Stimulated activated CD4-positive, alpha-beta T cell treated with anti-CD3 and anti-CD28 coated beads, Interleukin-15, amount 100 ng/mL, for 1 hour (primary cell): Measurements from ENCODE around the gene POR.

Source experiments
- DNase-seq, 2 donors: peaks; one replicate each; pipeline ENCODE4 v3.0.0-alpha.2; 2020; ENCODE audit warnings: low read depth in 1 of 2, low spot score in 1 of 2

Gene POR

DNA sequence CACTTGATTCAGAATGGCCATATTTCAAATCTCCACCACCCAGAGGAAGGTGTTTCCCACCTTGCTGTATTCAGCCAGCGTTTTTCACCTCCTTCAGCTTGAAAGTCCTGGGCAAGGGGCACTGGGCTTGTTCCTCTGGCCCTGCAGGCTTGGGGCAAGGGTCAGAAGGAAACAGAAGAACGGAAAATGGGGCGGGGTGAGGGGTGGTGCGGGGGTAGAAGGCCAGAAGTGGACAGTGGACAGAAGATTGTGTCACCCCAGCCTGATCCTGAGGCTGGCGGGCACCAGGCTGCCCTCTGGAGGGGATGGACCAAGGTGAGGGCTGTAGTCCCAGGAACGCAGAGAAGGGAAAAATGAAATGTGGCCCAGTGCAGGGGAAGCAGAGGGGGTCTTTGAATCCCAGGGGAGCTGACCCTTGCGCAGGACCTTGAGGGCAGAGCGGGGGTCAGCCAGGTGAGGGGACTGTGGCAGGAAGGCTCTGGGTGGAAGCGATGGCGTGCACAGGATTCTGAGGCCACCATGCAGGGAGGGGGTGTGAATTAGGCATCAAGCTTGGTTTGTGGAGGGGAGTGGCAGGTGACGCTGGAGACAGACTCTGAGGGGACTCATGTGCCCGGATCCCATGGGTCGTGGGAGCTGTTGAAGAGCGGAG is 56.5 kb downstream of the POR start:
- DNase-seq, result no peak

DNA sequence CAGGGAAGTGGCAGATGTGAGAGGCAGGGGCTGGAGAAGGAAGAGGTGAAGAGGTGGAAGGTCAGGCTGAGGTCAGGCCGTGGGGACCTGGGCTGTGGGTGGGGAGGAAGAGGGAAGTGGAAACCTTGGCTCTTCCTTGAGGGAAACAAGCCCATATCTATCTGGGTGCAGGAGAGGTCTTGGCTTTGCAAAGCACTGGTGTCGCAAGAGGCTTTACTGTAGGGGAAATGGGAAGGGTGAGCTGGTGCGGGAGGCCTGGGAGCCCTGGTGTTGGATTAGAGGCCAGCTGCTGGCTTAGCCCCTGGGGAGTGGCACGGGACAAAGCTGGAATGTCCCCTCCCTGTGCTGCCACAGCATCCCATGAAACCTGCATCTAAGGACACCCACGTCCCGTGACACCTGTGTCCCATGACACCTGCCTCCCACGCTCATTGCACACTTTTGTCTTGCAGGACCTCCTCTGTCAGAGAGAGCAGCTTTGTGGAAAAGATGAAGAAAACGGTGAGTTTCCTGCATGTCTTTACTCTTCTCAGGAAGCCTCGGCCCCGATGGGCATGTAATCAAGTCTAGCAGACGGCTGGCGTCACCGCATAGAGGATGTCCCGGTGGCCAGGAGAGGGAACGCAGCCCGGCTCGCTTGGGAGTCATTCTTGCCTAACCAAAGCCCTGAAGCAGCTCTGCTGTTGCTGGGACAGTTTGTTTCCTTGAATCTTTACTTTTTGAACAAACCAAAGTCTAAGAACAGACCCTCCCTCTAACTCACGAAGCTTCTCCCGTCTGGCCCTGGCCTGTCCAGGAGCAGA is 57.2 kb downstream of the POR start:
- DNase-seq, result no peak

DNA sequence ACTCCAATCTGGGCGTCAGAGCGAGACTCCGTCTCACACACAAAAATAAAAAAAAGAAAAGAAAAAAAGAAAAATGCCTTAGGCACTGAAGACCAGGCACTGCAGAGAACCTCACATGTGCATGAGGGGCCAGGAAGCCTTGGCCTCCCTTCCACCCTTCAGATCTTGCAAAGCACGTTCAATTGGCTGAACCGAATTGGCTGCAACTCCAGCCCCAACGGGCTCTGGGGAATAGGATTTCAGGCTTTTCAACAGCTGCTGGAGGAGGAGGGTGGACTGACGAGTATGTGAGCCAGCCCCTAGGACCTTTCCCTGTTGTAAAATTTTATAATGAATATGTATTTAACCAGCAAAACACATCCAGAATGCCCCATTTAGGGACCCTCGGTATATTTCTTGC is 62.8 kb downstream of the POR start:
- DNase-seq, result no peak

DNA sequence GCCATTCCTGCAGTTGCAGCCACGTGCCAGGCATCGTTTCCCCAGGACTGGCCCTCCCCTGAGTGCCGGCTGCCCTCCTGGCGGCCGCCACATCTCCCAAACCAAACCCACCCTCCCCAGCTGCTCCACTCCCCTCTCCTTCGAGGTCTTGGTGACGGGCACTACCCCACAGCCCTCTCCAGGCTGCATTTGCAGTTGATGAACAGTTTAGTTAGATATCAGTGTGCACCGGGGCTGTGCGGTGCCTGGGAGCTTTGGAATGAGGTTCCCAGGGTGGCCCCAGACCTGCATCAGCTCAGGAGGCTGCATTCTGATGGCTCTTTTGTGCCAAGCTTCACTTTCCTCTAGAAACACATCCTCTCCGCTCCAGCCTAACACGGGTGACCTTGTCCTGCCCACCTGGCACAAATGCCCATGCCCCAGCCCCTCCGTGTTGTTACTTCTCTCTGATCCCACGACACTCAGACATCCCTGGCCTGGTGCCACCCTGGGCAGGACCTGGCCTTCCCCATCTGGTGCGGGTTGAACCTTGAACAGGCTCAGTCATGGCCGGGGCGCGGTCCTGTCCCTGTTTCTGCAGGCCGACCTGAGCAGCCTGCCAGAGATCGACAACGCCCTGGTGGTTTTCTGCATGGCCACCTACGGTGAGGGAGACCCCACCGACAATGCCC is 64.9 kb downstream of the POR start:
- DNase-seq, result no peak

DNA sequence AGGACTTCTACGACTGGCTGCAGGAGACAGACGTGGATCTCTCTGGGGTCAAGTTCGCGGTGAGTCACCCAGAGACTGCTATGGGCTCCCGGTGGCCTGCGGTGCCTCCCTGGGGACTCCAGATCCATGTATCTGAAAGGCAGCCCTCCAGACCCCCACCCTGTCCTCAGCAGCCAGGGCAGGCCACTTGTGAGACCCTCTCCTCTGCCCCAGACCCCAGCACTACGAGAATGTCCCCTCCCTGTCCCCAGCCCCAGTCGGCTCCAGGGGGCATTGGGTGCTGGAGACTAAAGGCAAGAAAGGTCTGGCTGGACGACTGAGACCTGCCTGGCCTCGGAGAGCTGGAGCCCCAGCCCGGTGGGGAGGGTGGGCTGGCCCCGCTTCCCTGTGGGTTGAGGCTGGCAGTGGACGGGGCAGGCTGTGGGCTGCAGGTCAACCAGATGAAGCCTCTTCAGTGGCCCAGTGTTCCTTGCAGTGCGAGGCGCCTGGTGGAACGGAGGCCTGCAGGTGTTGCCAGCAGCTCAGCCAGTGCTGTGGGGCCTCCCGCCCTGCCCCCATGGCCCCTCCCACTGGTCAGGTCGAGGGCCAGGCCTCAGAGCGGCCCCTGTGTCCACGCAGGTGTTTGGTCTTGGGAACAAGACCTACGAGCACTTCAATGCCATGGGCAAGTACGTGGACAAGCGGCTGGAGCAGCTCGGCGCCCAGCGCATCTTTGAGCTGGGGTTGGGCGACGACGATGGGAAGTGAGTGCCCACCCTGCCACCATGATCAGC is 65.7 kb downstream of the POR start:
- DNase-seq, result no peak

DNA sequence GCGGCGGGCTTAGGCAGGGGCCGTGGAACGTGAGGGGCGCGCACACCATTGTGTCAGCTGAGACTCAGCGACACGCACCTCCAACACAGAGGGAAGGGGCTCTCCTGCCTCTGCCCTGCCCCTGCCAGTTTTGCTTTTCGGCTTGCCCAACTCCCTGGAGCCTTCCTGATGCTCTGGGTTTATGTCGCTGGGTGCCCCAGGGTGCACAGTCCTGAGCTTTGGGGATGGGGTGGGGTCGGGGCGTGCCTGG is 66.2 kb downstream of the POR start:
- DNase-seq, result no peak

DNA sequence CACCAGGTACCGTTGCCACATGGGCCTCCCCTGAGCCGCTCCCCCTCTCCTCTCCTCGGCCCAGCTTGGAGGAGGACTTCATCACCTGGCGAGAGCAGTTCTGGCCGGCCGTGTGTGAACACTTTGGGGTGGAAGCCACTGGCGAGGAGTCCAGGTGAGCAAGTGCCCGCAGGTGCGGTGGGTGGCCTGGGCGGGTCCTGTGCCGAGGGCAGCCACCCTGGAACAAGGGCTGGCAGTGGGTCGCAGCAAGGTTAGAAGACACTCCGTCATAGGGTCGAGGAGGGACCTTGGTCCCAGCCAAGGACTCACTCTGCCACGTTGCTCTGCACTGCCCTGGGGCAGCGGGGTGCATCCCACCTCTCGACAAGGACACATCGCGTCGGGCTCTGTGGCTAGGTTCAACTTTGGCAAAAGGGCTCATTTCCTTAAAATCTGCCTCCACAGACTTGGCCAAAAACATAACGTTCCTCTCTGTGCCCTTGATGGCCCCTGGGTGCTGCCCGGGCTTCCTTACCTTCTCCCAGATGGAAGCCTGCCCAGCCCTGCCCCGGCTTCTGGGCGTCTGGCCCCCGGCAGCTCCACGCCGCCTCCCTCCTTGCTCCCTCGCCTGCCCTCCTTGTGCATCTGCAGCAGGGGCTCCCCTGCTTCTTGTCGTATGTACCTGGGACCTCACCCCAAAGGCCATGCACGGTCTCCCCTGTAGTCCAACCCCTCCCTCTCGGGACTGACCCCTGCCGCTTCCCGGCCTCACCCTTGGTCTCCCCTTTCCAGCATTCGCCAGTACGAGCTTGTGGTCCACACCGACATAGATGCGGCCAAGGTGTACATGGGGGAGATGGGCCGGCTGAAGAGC is 66.7 kb downstream of the POR start:
- DNase-seq, result no peak

DNA sequence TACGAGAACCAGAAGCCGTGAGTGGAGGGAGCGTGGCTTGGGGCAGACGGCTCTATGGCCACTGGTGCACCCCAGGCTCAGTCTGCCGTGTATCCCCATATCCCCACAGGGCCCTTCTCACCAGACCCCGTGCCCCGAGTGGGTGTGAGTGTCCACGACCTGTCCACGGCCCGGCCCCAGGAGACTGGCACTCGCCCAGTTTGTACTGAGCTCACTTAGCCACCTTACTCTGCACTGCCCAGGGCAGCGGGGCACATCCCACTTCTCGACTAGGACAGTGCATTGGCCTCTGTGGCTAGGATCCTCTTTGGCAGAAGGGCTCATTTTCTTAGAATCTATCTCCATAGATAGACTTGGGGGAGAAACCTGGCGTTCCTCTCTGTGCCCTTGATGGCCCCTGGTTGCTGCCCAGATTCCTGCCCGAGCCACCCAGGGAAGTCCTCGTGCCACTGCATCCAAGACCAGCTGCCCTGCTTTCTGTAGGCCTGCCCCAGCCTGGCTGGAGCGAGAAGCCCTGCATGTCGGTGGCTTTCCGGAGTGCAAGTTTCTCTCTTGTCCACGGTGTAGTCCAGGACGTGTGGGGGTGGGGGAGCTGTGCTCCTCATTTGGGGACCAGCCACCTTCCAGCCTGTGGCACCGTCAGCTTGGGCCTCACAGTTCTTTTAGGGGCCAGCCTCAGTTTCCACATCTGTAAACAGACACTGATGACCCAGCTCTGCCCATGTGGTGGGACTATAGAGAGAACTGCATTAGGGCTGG is 67.5 kb downstream of the POR start:
- no peak for DNase-seq

DNA sequence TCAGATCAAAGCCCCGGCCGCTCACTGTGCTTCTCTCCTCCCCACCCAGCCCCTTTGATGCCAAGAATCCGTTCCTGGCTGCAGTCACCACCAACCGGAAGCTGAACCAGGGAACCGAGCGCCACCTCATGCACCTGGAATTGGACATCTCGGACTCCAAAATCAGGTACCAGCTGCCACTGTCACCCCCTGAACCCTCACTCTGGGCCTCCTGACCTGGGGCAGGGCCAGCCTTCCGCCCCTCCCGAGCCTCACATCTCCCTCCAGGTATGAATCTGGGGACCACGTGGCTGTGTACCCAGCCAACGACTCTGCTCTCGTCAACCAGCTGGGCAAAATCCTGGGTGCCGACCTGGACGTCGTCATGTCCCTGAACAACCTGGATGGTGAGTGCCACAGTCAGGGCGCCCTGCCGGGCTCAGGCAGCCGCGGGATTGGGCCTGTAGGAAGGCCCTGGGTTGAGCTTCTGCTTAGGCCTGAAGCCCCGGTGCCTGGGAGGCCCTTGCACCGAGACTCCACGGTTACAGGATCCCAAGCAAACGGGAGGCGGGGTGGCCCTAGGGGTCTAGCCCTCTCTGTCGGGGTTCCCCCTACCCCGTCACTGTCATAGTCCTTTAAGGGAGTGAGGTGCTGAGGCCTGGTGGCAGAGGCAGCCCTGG is 68.6 kb downstream of the POR start:
- DNase-seq, result no peak

DNA sequence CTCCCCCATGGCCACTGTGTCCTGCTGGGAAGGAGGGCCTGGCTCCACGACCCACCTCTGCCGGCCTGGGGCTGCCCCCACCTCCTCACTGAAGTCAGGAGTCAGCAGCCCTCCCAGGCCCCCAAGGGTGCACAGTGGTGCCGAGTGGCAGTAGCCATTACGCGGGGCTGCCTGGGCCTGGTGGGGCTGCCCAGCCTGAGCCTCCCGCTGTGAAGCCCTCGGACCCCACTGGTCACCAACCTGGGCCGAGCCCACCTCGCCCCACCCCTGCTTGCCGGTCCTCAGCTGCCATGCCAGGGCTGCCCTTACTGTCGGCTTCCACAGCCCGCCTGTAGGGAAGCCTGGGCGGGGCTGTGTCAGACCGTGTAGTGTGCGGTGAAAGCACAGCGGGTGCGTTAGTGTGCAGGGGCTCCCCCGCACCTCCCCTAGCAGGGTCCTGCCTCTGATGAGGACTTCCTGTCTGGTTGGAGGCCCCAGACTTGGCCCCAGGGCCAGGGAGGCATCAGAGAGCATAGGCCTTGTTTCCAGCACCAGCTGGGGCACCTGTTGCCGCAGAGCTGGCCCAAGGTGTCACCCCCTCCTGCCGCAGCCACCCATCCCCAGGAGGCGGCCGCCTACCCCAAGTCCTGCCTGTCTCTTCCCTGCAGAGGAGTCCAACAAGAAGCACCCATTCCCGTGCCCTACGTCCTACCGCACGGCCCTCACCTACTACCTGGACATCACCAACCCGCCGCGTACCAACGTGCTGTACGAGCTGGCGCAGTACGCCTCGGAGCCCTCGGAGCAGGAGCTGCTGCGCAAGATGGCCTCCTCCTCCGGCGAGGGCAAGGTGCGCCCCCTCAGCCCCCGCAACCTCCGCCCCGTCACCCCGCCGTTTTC is 69.4 kb downstream of the POR start:
- no peak for DNase-seq

DNA sequence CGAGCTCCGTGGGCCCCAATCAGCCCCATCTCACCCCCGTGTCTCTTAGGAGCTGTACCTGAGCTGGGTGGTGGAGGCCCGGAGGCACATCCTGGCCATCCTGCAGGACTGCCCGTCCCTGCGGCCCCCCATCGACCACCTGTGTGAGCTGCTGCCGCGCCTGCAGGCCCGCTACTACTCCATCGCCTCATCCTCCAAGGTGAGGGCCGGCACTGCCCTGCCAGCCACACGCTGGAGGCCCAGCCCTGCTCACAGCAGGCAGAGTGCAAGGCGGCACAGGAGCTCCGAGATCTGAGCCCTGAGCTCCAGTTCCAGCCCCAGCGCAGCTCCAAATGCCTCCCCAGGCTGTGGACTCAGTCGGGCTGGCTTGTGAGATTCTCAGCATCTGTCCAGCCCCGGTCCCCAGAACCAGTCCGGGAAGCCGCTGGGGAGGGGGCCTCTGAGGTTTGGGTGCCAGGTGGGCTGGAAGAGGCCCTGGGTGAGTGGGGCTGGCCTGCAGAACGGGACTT is 70.1 kb downstream of the POR start:
- no peak for DNase-seq

DNA sequence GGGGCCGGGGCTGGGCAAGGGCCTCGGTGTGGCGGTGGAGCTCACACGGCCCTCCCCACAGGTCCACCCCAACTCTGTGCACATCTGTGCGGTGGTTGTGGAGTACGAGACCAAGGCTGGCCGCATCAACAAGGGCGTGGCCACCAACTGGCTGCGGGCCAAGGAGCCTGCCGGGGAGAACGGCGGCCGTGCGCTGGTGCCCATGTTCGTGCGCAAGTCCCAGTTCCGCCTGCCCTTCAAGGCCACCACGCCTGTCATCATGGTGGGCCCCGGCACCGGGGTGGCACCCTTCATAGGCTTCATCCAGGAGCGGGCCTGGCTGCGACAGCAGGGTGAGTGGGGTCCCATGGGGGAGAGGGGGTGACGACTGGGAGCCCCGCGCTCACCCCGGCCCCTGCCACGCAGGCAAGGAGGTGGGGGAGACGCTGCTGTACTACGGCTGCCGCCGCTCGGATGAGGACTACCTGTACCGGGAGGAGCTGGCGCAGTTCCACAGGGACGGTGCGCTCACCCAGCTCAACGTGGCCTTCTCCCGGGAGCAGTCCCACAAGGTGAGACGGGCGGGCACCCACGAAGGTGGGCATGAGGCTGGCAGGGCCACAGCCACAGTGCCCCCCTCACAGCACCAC is 70.7 kb downstream of the POR start:
- DNase-seq, result no peak

DNA sequence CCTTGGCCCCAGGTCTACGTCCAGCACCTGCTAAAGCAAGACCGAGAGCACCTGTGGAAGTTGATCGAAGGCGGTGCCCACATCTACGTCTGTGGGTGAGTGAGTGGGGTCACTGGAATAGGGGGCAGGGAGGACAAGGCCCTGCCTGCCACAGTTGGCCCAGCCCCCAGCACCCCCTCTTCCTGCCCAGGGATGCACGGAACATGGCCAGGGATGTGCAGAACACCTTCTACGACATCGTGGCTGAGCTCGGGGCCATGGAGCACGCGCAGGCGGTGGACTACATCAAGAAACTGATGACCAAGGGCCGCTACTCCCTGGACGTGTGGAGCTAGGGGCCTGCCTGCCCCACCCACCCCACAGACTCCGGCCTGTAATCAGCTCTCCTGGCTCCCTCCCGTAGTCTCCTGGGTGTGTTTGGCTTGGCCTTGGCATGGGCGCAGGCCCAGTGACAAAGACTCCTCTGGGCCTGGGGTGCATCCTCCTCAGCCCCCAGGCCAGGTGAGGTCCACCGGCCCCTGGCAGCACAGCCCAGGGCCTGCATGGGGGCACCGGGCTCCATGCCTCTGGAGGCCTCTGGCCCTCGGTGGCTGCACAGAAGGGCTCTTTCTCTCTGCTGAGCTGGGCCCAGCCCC is 71.3 kb downstream of the POR start:
- DNase-seq, result no peak

DNA sequence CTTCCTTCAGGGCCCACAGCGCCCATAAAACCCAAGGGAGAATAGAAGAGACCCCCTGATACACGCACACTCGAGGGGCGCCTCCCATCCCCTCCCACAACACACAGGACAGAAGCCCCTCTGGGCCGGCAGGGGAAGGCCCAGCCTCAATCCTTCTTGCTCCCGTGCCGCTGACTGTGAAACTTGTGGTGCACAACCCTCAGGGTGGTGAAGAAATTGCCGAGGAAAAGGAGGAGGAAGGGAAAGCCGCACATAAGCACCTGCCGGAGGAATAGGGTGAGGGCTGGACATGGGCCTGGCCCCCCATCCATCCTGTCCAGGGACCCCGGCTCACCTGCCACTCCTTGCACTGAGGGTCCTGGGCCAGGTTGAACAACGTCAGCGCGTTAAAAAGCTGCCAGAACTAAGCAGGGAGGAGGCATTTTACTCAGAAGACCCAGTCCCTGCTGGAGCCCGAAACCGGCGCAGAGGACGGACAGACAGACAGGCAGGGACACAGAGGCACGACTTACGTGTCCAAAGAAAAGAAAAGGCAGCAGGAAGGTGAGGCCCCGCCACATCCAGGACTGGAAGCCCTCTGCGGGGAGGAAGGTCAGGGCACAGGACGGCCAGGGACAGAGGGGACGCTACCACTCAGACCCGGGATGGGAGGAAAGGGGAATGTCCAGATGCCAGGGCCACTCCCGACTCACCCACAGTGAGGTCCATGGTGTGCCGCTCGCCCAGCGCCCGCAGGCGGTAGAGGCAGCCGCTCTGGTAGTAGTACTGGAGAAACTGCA is 72.3 kb downstream of the POR start:
- no peak for DNase-seq

DNA sequence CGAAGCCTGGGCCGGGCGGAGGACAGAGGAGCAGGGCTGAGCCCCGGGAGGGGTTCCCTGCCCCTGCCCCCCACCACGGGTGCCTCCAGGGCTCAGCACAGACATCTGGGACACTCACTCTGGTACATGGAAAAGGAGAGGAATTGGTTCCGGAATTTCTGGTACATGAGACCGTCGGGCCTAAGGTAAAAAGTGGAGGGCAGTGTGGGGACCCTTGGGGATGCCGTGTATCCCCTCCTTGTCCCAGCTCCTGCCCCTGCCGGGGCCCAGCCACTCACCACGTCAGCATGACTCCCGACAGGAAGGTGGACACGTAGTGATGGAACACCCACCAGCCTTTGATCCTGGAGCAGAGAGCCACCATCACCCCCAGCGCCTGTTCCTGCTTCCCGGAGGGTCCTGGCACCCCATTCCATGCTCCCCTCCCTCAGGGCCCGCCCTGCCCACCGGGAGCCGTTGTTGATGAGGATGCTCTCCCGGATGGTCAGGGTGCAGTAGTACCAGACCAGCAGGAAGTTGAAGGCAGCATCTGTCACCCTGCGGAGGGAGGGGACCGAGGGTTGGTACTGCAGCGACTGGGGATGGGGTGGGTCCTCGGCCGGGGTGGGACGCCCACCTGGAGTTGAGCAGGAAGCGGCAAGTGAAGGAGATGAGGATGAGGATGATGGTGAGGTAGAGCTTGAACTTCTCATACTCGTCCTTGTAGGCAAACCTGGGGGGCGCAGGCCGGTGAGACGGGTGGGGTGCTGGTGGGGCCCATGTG is 73.0 kb downstream of the POR start:
- no peak for DNase-seq
